SU-DHL-6 (cell line): Measurements from ENCODE around the gene GAMT.

Experiments used
- H2AFZ ChIP-seq: fragments of 200-600 bp; sonication (generic); 2 replicates; pipeline ENCODE4 v1.6.1; 2014; ENCODE audit warnings: low read depth, mild to moderate bottlenecking, moderate library complexity, mixed read lengths, antibody characterized with exemption, low read length; ENCODE audit not compliant: severe bottlenecking
- H3F3A ChIP-seq: fragments of 200-600 bp; shearing (Covaris generic); 2 replicates; pipeline ENCODE4 v1.6.0; 2016; ENCODE audit warnings: antibody characterized with exemption, mild to moderate bottlenecking; ENCODE audit not compliant: insufficient read depth
- H3K27ac ChIP-seq: fragments of 200-600 bp; sonication (generic); 2 replicates; pipeline ENCODE4 v1.5.1; 2016; ENCODE audit warnings: low read depth, mild to moderate bottlenecking, low read length, moderate library complexity, mixed read lengths
- H3K27me3 ChIP-seq: fragments of 200-600 bp; sonication (generic), shearing (Covaris generic); 2 replicates; pipeline ENCODE4 v1.6.0; 2014; ENCODE audit warnings: mild to moderate bottlenecking, low read length
- H3K36me3 ChIP-seq: fragments of 200-600 bp; sonication (generic); 2 replicates; pipeline ENCODE4 v1.6.1; 2014; ENCODE audit warnings: mild to moderate bottlenecking, low read length, mixed read lengths
- H3K4me2 ChIP-seq: fragments of 300-600, 200-600 bp; shearing (Covaris generic), sonication (generic); 2 replicates; pipeline ENCODE4 v1.6.0; 2014; ENCODE audit warnings: low read length, low read depth, mild to moderate bottlenecking; ENCODE audit not compliant: poor library complexity, severe bottlenecking
- H3K4me3 ChIP-seq: fragments of 200-600 bp; sonication (generic); 2 replicates; pipeline ENCODE4 v1.5.1; 2014; ENCODE audit warnings: antibody characterized with exemption, low read length, mild to moderate bottlenecking, mixed read lengths; ENCODE audit not compliant: insufficient read depth, poor library complexity, severe bottlenecking
- H3K79me2 ChIP-seq: fragments of 200-600 bp; sonication (generic); 2 replicates; pipeline ENCODE4 v1.6.1; 2014; ENCODE audit warnings: mild to moderate bottlenecking, low read length, moderate library complexity; ENCODE audit not compliant: insufficient read depth
- H3K9ac ChIP-seq: fragments of 200-600 bp; sonication (generic); 2 replicates; pipeline ENCODE4 v1.7.0; 2014; ENCODE audit warnings: mild to moderate bottlenecking, low read length
- H3K9me2 ChIP-seq: fragments of 200-600 bp; sonication (generic); replicated peaks from 2 replicates; pipeline ENCODE4 v1.6.1; 2014; ENCODE audit warnings: low read length; ENCODE audit not compliant: insufficient read depth
- H3K9me3 ChIP-seq: fragments of 200-600 bp; sonication (generic); 2 replicates; pipeline ENCODE4 v1.6.1; 2014; ENCODE audit warnings: low read length, mixed read lengths; ENCODE audit not compliant: insufficient read depth
- H4K20me1 ChIP-seq: fragments of 200-600 bp; sonication (generic); 2 replicates; pipeline ENCODE4 v1.6.1; 2014; ENCODE audit warnings: low read depth, mild to moderate bottlenecking, antibody characterized with exemption, low read length, moderate library complexity, mixed read lengths
- EZH2phosphoT487 ChIP-seq: fragments of 200-600 bp; sonication (generic), shearing (Covaris generic); conservative IDR thresholded peaks from 2 replicates; pipeline ENCODE4 v1.6.1; 2018; ENCODE audit warnings: mild to moderate bottlenecking, antibody characterized with exemption, low read length, moderate library complexity, mixed read lengths
- TF ChIP-seq, protein P1 (sequence below): fragments of 200-600 bp; sonication (generic); IDR thresholded peaks from one replicate; pipeline ENCODE4 v1.5.1; 2017; ENCODE audit warnings: antibody characterized with exemption, mild to moderate bottlenecking, low read length, moderate library complexity; ENCODE audit not compliant: insufficient read depth, poor library complexity, severe bottlenecking

The GAMT gene

DNA sequence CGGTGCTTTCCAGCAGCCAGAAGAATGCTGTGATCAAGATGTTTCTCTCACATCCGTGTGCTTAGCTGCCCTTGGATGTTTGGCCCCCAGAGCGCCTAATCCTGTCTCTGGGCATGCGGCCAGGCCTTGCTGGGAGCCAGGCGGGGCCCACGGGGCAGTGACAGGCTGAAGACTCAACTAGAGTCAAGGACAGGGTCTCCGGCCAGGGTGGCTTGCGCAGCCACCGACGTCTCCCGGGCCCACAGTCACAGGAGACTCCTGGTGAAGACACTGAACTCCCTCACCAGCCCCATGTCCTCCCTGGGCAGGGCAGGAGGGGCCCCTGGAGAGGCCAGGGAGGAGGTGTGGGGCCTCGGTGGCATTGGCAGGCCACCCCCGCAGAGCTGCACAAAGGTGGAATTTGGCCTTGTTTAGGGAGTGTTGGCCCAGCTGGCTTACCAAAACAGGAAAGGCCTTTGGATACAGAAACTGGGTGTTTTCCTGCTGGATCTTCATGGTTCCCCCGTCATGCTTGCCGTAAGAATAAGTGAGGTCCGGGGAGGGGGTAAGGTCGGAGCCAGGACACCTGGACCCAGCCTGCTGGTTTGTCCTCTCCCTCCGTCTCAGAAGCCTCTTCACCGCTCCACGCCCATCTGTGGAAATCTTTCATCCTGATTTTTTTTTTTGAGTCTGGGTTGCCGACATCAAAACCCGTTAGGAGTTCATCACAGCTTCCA lies 27.6 kb downstream of the GAMT start:
- Histone ChIP-seq H3K79me2 (no peaks in the 10 kb centered on the region), H3K4me2 (no peak overlapping the region), H3K9me2 (no peaks in the 10 kb centered on the region), H3K27ac (no peak overlapping the region), H3F3A (no peaks in the 10 kb centered on the region), H3K4me3 (no peak overlapping the region), H3K27me3 (no peaks in the 10 kb centered on the region), H2AFZ (no peak overlapping the region), H3K36me3 (no peaks in the 10 kb centered on the region), H3K9ac (no peak overlapping the region), H4K20me1 (no peaks in the 10 kb centered on the region), H3K9me3 (no peaks in the 10 kb centered on the region)
- TF ChIP-seq, protein P1, sequence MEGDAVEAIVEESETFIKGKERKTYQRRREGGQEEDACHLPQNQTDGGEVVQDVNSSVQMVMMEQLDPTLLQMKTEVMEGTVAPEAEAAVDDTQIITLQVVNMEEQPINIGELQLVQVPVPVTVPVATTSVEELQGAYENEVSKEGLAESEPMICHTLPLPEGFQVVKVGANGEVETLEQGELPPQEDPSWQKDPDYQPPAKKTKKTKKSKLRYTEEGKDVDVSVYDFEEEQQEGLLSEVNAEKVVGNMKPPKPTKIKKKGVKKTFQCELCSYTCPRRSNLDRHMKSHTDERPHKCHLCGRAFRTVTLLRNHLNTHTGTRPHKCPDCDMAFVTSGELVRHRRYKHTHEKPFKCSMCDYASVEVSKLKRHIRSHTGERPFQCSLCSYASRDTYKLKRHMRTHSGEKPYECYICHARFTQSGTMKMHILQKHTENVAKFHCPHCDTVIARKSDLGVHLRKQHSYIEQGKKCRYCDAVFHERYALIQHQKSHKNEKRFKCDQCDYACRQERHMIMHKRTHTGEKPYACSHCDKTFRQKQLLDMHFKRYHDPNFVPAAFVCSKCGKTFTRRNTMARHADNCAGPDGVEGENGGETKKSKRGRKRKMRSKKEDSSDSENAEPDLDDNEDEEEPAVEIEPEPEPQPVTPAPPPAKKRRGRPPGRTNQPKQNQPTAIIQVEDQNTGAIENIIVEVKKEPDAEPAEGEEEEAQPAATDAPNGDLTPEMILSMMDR = no peak
- no peak for TF ChIP-seq EZH2phosphoT487

- Histone ChIP-seq H3K4me3 (no peak overlapping the region), H3K9ac (no peak overlapping the region), H3K9me3 (no peaks in the 10 kb centered on the region), H2AFZ (no peak overlapping the region), H3K9me2 (no peaks in the 10 kb centered on the region), H3K27ac (no peak overlapping the region), H4K20me1 (no peaks in the 10 kb centered on the region), H3K36me3 (no peaks in the 10 kb centered on the region), H3K27me3 (no peaks in the 10 kb centered on the region), H3F3A (no peaks in the 10 kb centered on the region), H3K4me2 (no peak overlapping the region), H3K79me2 (no peaks in the 10 kb centered on the region)
- TF ChIP-seq EZH2phosphoT487 = no peak
- TF ChIP-seq, protein P1 = no peak
Measured at GRCh38 chr19:1373042-1373533, 28.3 kb downstream of the GAMT start.

DNA sequence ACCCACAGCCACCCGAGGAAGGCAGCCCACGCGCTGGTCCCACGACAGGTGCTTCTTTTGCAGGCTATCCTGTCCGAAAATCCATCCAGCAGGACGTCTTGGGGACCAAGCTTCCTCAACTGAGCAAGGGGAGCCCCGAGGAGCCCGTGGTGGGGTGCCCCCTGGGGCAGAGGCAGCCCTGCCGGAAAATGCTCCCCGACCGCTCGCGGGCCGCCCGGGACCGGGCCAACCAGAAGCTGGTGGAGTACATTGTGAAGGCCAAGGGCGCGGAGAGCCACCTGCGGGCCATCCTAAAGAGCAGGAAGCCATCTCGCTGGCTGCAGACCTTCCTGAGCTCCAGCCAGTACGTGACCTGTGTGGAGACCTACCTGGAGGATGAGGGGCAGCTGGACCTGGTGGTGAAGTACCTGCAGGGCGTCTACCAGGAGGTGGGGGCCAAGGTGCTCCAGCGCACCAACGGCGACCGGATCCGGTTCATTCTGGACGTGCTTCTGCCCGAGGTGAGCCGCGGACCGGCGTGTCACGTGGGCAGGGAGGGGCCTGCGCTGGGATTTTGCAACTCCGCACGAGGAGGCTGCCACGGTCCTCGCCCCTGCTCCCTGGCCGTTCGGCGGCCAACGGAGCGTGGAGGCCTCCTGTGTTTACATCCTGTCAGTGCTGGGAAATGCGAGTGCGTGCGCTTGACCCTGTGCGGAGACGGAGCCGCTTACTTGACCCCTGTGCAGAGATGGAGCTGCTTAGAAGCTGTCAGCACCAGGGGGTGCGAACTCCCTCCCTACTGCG lies 30.6 kb downstream of the GAMT start:
- TF ChIP-seq EZH2phosphoT487 = no peak
- TF ChIP-seq, protein P1 = no peak
- no peaks in the 10 kb centered on the region for H4K20me1 ChIP-seq
- no peak overlapping the region for H3K9ac ChIP-seq
- H3F3A ChIP-seq = no peaks in the 10 kb centered on the region
- no peaks in the 10 kb centered on the region for H3K36me3 ChIP-seq
- H3K4me2 ChIP-seq = no peak overlapping the region
- H3K4me3 ChIP-seq = no peak overlapping the region
- no peaks in the 10 kb centered on the region for H3K27me3 ChIP-seq
- H3K9me3 ChIP-seq = no peaks in the 10 kb centered on the region
- no peaks in the 10 kb centered on the region for H3K9me2 ChIP-seq
- H3K79me2 ChIP-seq = no peaks in the 10 kb centered on the region
- H2AFZ ChIP-seq = no peak overlapping the region
- no peak overlapping the region for H3K27ac ChIP-seq
